OCI-LY3 (cell line): ENCODE measurements around the gene ONECUT1.

Experiments
- EZH2phosphoT487 ChIP-seq: fragments of 200-600 bp; shearing (Covaris generic); IDR thresholded peaks from 2 replicates; pipeline ENCODE4 v1.6.1; 2018; ENCODE audit warnings: antibody characterized with exemption, mixed run types, low read depth
- TF ChIP-seq, protein P1 (sequence below): fragments of 200-600, 300-600 bp; sonication (generic); IDR thresholded peaks from 2 replicates; pipeline ENCODE4 v1.5.1; 2014; ENCODE audit warnings: antibody characterized with exemption, low read length, low read depth

DNA sequence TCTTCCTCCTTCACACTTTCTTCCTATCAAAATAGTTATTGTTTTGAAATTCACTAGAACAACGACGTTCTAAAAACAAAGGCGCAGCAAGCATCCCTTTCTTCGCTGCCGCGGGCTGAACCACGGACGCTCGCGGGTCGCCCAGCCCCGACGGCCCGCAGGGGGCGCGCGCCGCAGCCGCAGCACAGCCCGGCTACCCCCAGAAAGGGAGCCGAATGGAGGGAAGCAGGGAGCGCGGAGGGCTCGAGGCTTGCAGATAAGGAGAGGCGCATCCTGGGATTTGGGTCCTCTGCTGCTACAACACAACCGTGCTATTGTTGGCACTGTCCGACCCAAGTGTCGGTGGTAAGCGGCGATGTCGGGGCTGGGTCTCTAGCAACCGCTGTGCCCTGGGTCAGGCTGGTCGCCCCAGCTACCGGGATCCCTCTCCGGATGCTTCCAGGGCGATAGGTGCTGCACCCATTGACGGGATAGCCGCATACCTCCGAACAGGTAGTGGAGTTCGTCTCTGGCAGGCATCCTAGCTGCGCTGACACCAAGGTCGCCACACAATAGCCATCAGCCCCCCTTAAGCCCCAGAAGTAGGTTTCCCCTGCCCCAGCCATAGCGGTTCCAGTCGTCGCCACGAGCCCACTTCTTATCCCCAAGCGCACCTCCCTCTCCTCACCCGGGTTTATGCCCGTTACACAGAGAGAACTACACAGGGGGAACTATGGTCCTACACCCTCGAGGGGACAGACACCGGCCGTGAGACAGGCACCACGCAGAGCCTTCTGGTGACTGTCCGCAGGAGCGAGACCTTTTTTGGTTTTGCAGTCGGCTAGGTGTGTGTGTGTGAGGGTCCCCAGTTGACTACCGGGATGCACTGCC lies 6.0 kb downstream of the ONECUT1 start:
- no peak for TF ChIP-seq EZH2phosphoT487
- TF ChIP-seq, protein P1, sequence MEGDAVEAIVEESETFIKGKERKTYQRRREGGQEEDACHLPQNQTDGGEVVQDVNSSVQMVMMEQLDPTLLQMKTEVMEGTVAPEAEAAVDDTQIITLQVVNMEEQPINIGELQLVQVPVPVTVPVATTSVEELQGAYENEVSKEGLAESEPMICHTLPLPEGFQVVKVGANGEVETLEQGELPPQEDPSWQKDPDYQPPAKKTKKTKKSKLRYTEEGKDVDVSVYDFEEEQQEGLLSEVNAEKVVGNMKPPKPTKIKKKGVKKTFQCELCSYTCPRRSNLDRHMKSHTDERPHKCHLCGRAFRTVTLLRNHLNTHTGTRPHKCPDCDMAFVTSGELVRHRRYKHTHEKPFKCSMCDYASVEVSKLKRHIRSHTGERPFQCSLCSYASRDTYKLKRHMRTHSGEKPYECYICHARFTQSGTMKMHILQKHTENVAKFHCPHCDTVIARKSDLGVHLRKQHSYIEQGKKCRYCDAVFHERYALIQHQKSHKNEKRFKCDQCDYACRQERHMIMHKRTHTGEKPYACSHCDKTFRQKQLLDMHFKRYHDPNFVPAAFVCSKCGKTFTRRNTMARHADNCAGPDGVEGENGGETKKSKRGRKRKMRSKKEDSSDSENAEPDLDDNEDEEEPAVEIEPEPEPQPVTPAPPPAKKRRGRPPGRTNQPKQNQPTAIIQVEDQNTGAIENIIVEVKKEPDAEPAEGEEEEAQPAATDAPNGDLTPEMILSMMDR = no peak
